ENCODE data around the gene OR12D2.
"Not testable (repeated sequence)": the region's sequence is repeated elsewhere in the genome, so short reads cannot be mapped to it uniquely, and the experiment has no call there.

OR12D2 gene

GRCh38 chr6:29395331-29395730 lies at the start of gene OR12D2:
Gene OR12D2 (plus strand): TSS chr6:29395631. CDS start chr6:29396700, 1,069 bp downstream.
- no peak for DNase-seq

- not testable (repeated sequence) for DNase-seq
Measured at GRCh38 chr6:29349348-29349747, 46.1 kb upstream of the OR12D2 start.

- DNase-seq = no peak
Measured at GRCh38 chr6:29354980-29355379, 40.5 kb upstream of the OR12D2 start.

DNA sequence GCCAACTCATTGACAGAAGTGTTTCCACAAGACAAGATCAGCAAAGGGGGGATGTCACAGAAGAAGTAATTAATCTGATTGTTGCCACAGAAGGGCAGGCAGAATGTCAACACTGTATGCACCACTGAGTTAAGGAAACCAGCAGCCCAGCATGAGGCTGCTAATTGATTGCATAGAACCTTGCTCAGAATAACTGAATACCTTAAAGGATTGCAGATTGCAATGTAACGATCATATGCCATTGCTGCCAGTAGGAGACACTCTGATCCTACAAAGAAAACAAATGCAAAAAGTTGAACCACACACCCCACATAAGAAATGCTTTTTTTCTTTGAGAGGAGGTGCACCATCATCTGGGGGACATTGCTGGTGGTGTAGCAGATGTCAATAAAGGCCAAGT lies 39.8 kb upstream of the OR12D2 start:
- DNase-seq = no peak

GRCh38 chr6:29368765-29369164 lies 26.7 kb upstream of the OR12D2 start, which contains the start of gene OR5V1:
Gene OR5V1 (minus strand): TSS chr6:29368865. CDS start chr6:29356195, 12,670 bp downstream.
- no peak for DNase-seq

- DNase-seq = no peak
Measured at GRCh38 chr6:29375191-29375590, 20.2 kb upstream of the OR12D2 start, which contains the start of gene OR12D3. Gene OR12D3 (minus strand): TSS chr6:29375291. CDS start chr6:29375287, 4 bp downstream.

- DNase-seq = no peak
Measured at GRCh38 chr6:29376003-29376402, 19.4 kb upstream of the OR12D2 start.

DNA sequence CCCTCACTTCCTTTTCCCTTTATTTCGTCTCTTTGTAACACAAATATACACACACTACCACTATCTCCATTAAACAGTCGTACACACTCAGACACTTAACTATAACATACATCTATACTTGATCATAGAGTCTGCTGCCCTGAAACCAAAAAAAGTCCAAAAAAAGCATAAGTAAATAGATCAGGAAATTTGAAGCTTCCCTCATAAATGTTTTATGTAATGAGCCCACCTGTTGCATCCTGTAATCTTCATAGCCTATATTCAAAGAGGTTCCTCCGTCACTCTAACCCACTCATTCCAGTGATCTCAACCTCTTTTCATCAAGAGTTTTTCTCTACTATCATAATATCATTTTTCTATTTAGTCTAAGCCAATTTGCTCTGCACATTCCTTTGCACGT lies 6.9 kb upstream of the OR12D2 start:
- no peak for DNase-seq

- DNase-seq = no peak
Measured at GRCh38 chr6:29399525-29399924, 4.1 kb downstream of the OR12D2 start.

DNA sequence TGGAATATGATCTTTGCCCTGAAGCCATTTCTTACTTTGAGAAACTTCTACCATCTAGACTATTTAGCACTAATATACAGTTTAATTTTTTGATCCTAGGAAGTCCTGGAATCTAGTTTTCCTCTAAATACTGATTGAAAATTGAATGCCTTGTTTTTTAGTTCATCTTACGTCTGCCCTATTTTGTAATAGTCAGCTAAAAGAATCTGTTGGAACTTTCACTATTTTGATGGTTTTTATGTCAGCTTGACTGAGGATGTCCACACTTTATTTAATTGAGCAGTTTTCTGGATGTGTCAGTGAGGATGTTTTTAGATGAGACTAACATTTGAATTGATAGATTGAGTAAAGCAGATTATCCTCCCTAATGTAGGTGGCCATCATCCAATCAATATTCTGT lies 8.4 kb downstream of the OR12D2 start:
- DNase-seq = no peak

- DNase-seq = no peak
Measured at GRCh38 chr6:29414588-29414987, 19.2 kb downstream of the OR12D2 start, which contains the start of gene OR12D1. Gene OR12D1 (plus strand): TSS chr6:29414928.

- DNase-seq = no peak
Measured at GRCh38 chr6:29419516-29419915, 24.1 kb downstream of the OR12D2 start.

DNA sequence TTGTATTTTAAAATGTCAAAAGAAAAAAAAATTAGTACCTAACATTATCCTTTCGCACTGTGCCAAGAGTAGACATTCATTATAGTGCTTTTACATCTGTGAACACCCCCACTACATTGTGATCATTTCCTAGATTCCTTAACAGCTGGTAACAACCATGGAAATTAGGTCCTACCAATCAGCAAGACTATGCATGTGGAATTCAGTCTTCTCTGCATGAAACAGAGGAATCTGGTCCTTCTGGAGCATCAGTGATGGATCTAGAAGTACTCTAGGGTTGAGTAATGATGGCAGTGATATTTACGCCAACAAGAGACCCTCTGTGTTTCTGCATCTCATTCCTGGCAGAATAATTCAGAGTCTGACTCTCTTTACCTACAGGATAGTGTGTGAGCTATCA lies 28.7 kb downstream of the OR12D2 start:
- no peak for DNase-seq

- DNase-seq = no peak
Measured at GRCh38 chr6:29424575-29424974, 29.1 kb downstream of the OR12D2 start.

DNA sequence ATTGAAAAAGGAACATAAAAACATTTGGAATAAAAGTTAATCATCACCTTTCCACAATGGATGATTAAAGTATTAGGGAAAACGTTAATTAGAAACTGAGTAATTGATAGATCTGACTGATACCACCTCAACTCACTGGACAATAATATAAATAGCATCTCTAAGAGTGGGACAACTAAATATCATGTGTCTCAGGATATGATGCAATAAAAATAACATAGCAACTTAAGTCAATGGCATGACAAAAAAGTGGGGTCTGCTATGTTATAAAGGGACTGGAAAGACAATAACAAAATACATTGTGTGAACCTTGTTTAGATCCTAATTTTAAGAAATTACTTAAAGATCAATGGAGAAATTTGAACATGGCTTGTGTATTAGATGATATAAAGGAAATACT lies 29.6 kb downstream of the OR12D2 start:
- no peak for DNase-seq

- no peak for DNase-seq
Measured at GRCh38 chr6:29426654-29427053, 31.2 kb downstream of the OR12D2 start.

DNA sequence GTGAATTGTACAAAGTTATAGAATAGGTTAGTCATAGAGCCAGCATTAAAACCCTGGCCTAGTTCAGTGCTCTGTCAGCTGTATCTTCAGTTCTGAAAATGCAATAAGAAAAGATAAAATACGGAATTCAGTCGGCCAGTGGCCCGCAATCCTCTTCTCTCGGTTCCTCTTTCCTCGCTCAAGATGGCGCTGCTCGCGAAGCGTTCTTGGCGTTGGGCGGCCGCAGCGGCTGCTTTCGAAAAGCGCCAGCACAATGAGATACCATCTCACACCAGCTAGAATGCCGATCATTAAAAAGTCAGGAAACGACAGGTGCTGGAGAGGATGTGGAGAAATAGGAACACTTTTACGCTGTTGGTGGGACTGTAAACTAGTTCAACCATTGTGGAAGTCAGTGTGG lies 41.3 kb downstream of the OR12D2 start:
- DNase-seq = not testable (repeated sequence)

- DNase-seq = no peak
Measured at GRCh38 chr6:29439006-29439405, 43.6 kb downstream of the OR12D2 start, which contains the start of gene OR10C1. Gene OR10C1 (plus strand): TSS chr6:29439306. CDS start chr6:29440016, 710 bp downstream.

DNA sequence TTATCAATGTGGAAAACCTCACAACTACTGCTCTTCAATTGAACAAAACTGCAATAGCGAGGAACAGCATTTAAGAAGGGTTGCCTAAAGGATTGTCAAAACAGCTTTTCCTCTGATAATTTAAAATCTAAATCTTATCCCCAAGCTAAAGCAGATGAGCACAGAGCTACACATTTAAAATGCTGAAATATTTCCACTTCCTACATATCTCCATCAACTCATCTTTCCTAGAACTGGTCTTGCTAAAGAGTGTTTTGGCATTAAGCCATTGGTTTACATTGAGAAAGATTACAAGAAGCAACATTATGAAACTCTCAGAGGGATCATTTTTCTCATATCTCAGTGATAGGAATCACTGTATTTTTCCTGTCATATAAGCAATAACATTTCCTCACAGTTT lies 47.3 kb downstream of the OR12D2 start:
- DNase-seq = no peak

- DNase-seq = not testable (repeated sequence)
Measured at GRCh38 chr6:29444031-29444430, 48.6 kb downstream of the OR12D2 start.
